Heart right ventricle (tissue), 16 donors: Measurements from ENCODE around the gene USP6. TPM values are rescaled to one million over a fixed set of nuclear protein-coding genes. Genes with fewer than 3 reads are reported as not detected.

ENCODE experiments used
- ATAC-seq, 8 donors: fragments of 200-7000 bp; cut with Tn5 transposase; one replicate each; pipeline ENCODE4 v1.9.1; 2020; ENCODE audit warnings: mild to moderate bottlenecking in 8 of 8, moderate library complexity in 8 of 8, moderate number of reproducible peaks in 1 of 8
- DNase-seq, 2 donors: peaks; one replicate each; pipeline ENCODE4 v3.0.0-alpha.2; 2020
- H3K27ac ChIP-seq, 10 donors: fragments of 200-600 bp; sonication (generic) in 2 of 10; one replicate each; pipeline versions ENCODE4 v1.5.0 to v1.8.0; 2020 to 2022; ENCODE audit warnings: mild to moderate bottlenecking in 3 of 10
- H3K27me3 ChIP-seq, 7 donors: fragments of 200-600 bp; one replicate each; pipeline ENCODE4 v1.8.0; 2021 to 2022; ENCODE audit warnings: mild to moderate bottlenecking in 2 of 7
- H3K36me3 ChIP-seq, 9 donors: fragments of 200-600 bp; sonication (generic) in 1 of 9; one replicate each; pipeline versions ENCODE4 v1.5.0 to v1.8.0; 2020 to 2022; ENCODE audit warnings: mild to moderate bottlenecking in 2 of 9
- H3K4me1 ChIP-seq, 9 donors: fragments of 200-600 bp; sonication (generic) in 1 of 9; one replicate each; pipeline versions ENCODE4 v1.5.0 to v1.8.0; 2020 to 2022; ENCODE audit warnings: mild to moderate bottlenecking in 4 of 9
- H3K4me3 ChIP-seq, 10 donors: fragments of 200-600 bp; sonication (generic) in 2 of 10; one replicate each; pipeline versions ENCODE4 v1.5.0 to v1.8.0; 2020 to 2022; ENCODE audit warnings: mild to moderate bottlenecking in 7 of 10, moderate library complexity in 2 of 10
- H3K9me3 ChIP-seq, 11 donors: fragments of 200-600 bp in 10 of 11; sonication (generic) in 2 of 11; one replicate each; pipeline versions ENCODE4 v1.5.0 to v1.8.0; 2013 to 2022; ENCODE audit warnings: mild to moderate bottlenecking in 2 of 11, control low read depth in 1 of 11, moderate library complexity in 1 of 11
- CTCF ChIP-seq, 9 donors: fragments of 200-600 bp; sonication (generic) in 2 of 9; IDR thresholded peaks; one replicate each; pipeline versions ENCODE4 v1.5.0 to v1.8.0; 2021 to 2022; ENCODE audit warnings: antibody characterized with exemption in 9 of 9, mild to moderate bottlenecking in 5 of 9, moderate library complexity in 1 of 9
- WGBS, 2 donors: extraction: QIAGEN DNeasy Blood & Tissue Kit; methylation state at CpG; one replicate each; pipeline ENCODE4 v1.1.7; 2013; ENCODE audit warnings: inconsistent platforms in 1 of 2; 5-methylcytosine and 5-hydroxymethylcytosine counted together
- intact Hi-C, 10 donors: fragments of 100-400 bp; cut with DNase I; formaldehyde crosslinking; loops; one replicate each; pipeline versions ENCODE4 v1.11.1 to v1.14.2; 2022
- polyA plus RNA-seq, 2 donors: library from polyadenylated mRNA; stranded (reverse); fragments of 200-250 nt; gene quantifications; one replicate each; pipeline ENCODE4 v1.2.3, GENCODE V29; 2013
- total RNA-seq, 10 donors: library from RNA; stranded (reverse); fragmentation: NEBNext Ultra II Directional in 3 of 10; extraction: Animal tissue kit (Norgen Biotek cat#: 25700) in 3 of 10; gene quantifications; one replicate each; pipeline versions ENCODE4 v1.2.1 to v1.2.4, GENCODE V29; 2021 to 2023
- donor health status: Arrhythmogenic right ventricular cardiomyopathy.
- donor health status: ischemic (EF 13 %, LVEDD 7.1; RV severe dilation, severe dysfunction).
- donor health status: healthy with polysubstance abuse.
- donor health status: DM: no; HTN: yes; CAD: no.
- donor health status: DM: no; HTN: no; CAD: no.
- donor health status: ischemic (EF 25% LVEDD 6.9; RV normal size, moderate dysfunction).
- donor health status: ischemic (EF 25% LVEDD 5.7; RV mildly dilated, moderate dysfunction).
- donor health status: healthy.
- donor health status: DM: yes; HTN: yes; CAD: no.
- donor health status: Ischemic cardiomyopathy.
- donor health status: ischemic (EF 35%, LVEDD 5.7; RV mildly dilated, moderate dysfunction).
- donor health status: nonischemic (EF 11% LVEDD 7.7; RV severe dilation, severe dysfunction).
- donor health status: DM: yes; HTN: yes; CAD: no.
- donor health status: PGD.
- donor health status: ischemic (EF 29% LVEDD 5.4; RV normal size, mild dysfunction).
- donor health status: nonischemic (EF 23%, LVEDD 6.1; RV moderate dilation, normal function).

USP6 gene
- total and polyA plus RNA-seq, 12 donors: 0.01 to 1.6 (median 0.06) TPM; not detected in 1

- Histone ChIP-seq H3K36me3 (peaks cover 4 to 33% (median 13%) of the 10 kb centered on the region in 9 donors), H3K4me1 (peaks cover 0 to 18% (median 8%) of the 10 kb centered on the region in 9 donors), H3K9me3 (peaks cover 13 to 63% (median 48%) of the 10 kb centered on the region in 11 donors), H3K27me3 (peaks cover 0 to 13% (median 0%) of the 10 kb centered on the region in 7 donors), H3K27ac (peak overlapping the region in 8 of 10 donors; percentile 65 to 85 (median 76)), H3K4me3 (peak overlapping the region; percentile 35 to 71 (median 58))
- no peak for DNase-seq
- intact Hi-C loops: loop anchor here in 1 of 10 donors (10.0 kb wide), 1 partner anchor 88 kb away; no protein-coding TSS in a partner anchor
- TF ChIP-seq CTCF (IDR thresholded peaks at IDR 0.05): no peak
- ATAC-seq: no peak
- 17 to 24% methylated on average over 7 of the region's 7 CpGs for WGBS, 2 donors
Measured at GRCh38 chr17:5096731-5097100, 19.1 kb upstream of the USP6 start.

- Histone ChIP-seq H3K36me3 (peaks cover 0 to 28% (median 8%) of the 10 kb centered on the region in 9 donors), H3K9me3 (peaks cover 10 to 58% (median 43%) of the 10 kb centered on the region in 11 donors)
- peak; percentile 72 to 82 for DNase-seq
Measured at GRCh38 chr17:5097101-5097834, 18.6 kb upstream of the USP6 start.

GRCh38 chr17:5099271-5099670 lies 16.6 kb upstream of the USP6 start:
- ATAC-seq: no peak
- Histone ChIP-seq H3K4me3 (no peak overlapping the region), H3K4me1 (peaks cover 0 to 18% (median 8%) of the 10 kb centered on the region in 9 donors), H3K27me3 (peaks cover 0 to 13% (median 0%) of the 10 kb centered on the region in 7 donors), H3K27ac (no peak overlapping the region), H3K9me3 (peaks cover 0 to 43% (median 23%) of the 10 kb centered on the region in 11 donors), H3K36me3 (peaks cover 0 to 8% (median 0%) of the 10 kb centered on the region in 9 donors)
- no peak for TF ChIP-seq CTCF (IDR thresholded peaks at IDR 0.05)
- 89 to 90% methylated on average over 5 of the region's 5 CpGs for WGBS, 2 donors
- DNase-seq: no peak
- intact Hi-C loops: loop anchor here in 1 of 10 donors (10.0 kb wide), 1 partner anchor 86 kb away; no protein-coding TSS in a partner anchor

More at GRCh38 chr17:5097101-5097834, 18.6 kb upstream of the USP6 start:
- intact Hi-C loops: loop anchor here in 1 of 10 donors (10.0 kb wide), 1 partner anchor 88 kb away; no protein-coding TSS in a partner anchor
- H3K4me3 ChIP-seq: peak overlapping the region; percentile 35 to 71 (median 58)
- peak; percentile 88 to 96 (median 94) for ATAC-seq
- WGBS, 2 donors: 1% methylated on average over 62 to 63 of the region's 63 CpGs
- H3K27me3 ChIP-seq: peaks cover 0 to 13% (median 0%) of the 10 kb centered on the region in 7 donors
- H3K4me1 ChIP-seq: peaks cover 0 to 18% (median 8%) of the 10 kb centered on the region in 9 donors
- H3K27ac ChIP-seq: peak overlapping the region; percentile 10 to 85 (median 74)
- peak in 1 of 9 donors; percentile 9 for TF ChIP-seq CTCF (IDR thresholded peaks at IDR 0.05)

- peaks cover 0 to 18% (median 8%) of the 10 kb centered on the region in 9 donors for H3K4me1 ChIP-seq
- DNase-seq (no peak), ATAC-seq (no peak)
- peaks cover 0 to 13% (median 0%) of the 10 kb centered on the region in 7 donors for H3K27me3 ChIP-seq
- no peak overlapping the region for H3K27ac ChIP-seq
- TF ChIP-seq CTCF (IDR thresholded peaks at IDR 0.05): no peak
- 74 to 75% methylated on average over 6 of the region's 6 CpGs for WGBS, 2 donors
- peaks cover 0 to 38% (median 7%) of the 10 kb centered on the region in 11 donors for H3K9me3 ChIP-seq
- intact Hi-C loops: no loop called here
- peaks cover 0 to 9% (median 7%) of the 10 kb centered on the region in 9 donors for H3K36me3 ChIP-seq
- H3K4me3 ChIP-seq: no peak overlapping the region
Measured at GRCh38 chr17:5100832-5101231, 15.0 kb upstream of the USP6 start.
